ENCODE measurements around the gene NRDE2.

NRDE2 gene

GRCh38 chr14:90321891-90322290 lies 9.8 kb downstream of the NRDE2 start:
- no peak overlapping the region for H3K4me3 ChIP-seq (ENCODE audit: low read depth, low read length)
- no peak for TF ChIP-seq CTCF (IDR thresholded peaks at IDR 0.05; ENCODE audit: low read depth, low read length)

- no peak for TF ChIP-seq CTCF (IDR thresholded peaks at IDR 0.05; ENCODE audit: low read depth, low read length)
- no peak overlapping the region for H3K4me3 ChIP-seq (ENCODE audit: low read depth, low read length)
Measured at GRCh38 chr14:90319634-90320541, 11.9 kb downstream of the NRDE2 start.

GRCh38 chr14:90319173-90319572 lies 12.6 kb downstream of the NRDE2 start:
- no peak for TF ChIP-seq CTCF (IDR thresholded peaks at IDR 0.05; ENCODE audit: low read depth, low read length)
- no peak overlapping the region for H3K4me3 ChIP-seq (ENCODE audit: low read depth, low read length)

GRCh38 chr14:90318016-90318415 lies 13.7 kb downstream of the NRDE2 start:
- TF ChIP-seq CTCF (IDR thresholded peaks at IDR 0.05; ENCODE audit: low read depth, low read length) = no peak

GRCh38 chr14:90317286-90317685 lies 14.5 kb downstream of the NRDE2 start:
- no peak overlapping the region for H3K4me3 ChIP-seq (ENCODE audit: low read depth, low read length)
- no peak for TF ChIP-seq CTCF (IDR thresholded peaks at IDR 0.05; ENCODE audit: low read depth, low read length)

More at GRCh38 chr14:90318016-90318415, 13.7 kb downstream of the NRDE2 start:
- no peak overlapping the region for H3K4me3 ChIP-seq (ENCODE audit: low read depth, low read length)

GRCh38 chr14:90308561-90308960 lies 23.2 kb downstream of the NRDE2 start:
- H3K4me3 ChIP-seq (ENCODE audit: low read depth, low read length) = no peak overlapping the region
- TF ChIP-seq CTCF (IDR thresholded peaks at IDR 0.05; ENCODE audit: low read depth, low read length) = no peak

- TF ChIP-seq CTCF (IDR thresholded peaks at IDR 0.05; ENCODE audit: low read depth, low read length) = no peak
- H3K4me3 ChIP-seq (ENCODE audit: low read depth, low read length) = no peak overlapping the region
Measured at GRCh38 chr14:90305176-90305601, 26.6 kb downstream of the NRDE2 start.

Measured in WI38 (cell line).